ENCODE results near the gene HDAC4. TPM values are rescaled to one million over a fixed set of nuclear protein-coding genes. Genes with fewer than 3 reads are reported as not detected.

Gene HDAC4
- total RNA-seq, 1 donor from 2014 or later, result 12.9 TPM

- no peak for DNase-seq (ENCODE audit: low read depth in 2 of 2)
Measured at GRCh38 chr2:239192456-239192855, 208.4 kb downstream of the HDAC4 start.

- no peak for DNase-seq (ENCODE audit: low read depth in 2 of 2)
Measured at GRCh38 chr2:239190921-239191885, 209.6 kb downstream of the HDAC4 start.

- no peak for DNase-seq (ENCODE audit: low read depth in 2 of 2)
Measured at GRCh38 chr2:239190361-239190760, 210.5 kb downstream of the HDAC4 start.

GRCh38 chr2:239189711-239190131, 211.1 kb downstream of the HDAC4 start:
- DNase-seq (ENCODE audit: low read depth in 2 of 2), result no peak

GRCh38 chr2:239188536-239188935, 212.3 kb downstream of the HDAC4 start:
- no peak for DNase-seq (ENCODE audit: low read depth in 2 of 2)

- no peak for DNase-seq (ENCODE audit: low read depth in 2 of 2)
Measured at GRCh38 chr2:239187464-239188253, 213.2 kb downstream of the HDAC4 start.

DNA sequence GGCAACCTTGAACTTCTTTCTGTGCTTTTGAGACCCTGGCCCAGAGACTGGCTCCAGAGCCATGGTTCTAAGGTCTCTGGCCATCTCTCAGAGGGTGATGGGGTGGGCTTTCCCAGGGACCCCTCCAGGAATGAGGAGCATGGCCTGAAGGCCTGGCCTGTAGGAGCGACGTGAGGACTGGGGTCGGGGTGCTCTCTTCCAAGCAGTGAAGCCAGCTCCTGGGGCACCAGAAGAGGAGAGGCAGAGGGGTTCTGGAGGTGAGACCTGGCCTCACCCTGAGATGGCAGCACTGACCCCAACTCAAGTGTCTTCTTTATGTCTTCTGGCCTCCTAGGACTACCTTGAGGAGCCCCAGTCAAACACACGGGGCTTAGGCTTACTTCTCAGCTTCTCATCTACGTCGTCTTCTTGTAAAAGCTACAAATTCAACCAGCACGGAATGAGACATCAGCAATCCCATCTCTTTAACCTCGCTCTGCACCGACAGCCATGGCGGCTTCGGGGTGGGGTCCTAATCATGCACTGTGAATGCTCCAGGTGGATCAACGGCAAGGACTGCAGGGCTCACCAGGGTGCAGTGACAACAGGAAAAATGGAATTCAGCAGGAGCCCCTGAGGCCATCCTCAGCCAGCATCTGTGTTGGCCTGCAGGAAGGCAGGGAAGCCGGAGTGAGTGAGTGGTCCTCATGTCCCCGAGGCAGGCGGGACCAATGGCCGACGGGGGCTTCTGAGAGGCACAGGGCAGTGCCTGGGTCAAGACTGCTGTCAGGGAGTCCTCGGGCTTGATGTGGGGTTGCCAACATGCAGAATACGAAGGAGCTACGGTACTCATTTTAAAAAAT, 214.1 kb downstream of the HDAC4 start:
- no peak for DNase-seq (ENCODE audit: low read depth in 2 of 2)

DNA sequence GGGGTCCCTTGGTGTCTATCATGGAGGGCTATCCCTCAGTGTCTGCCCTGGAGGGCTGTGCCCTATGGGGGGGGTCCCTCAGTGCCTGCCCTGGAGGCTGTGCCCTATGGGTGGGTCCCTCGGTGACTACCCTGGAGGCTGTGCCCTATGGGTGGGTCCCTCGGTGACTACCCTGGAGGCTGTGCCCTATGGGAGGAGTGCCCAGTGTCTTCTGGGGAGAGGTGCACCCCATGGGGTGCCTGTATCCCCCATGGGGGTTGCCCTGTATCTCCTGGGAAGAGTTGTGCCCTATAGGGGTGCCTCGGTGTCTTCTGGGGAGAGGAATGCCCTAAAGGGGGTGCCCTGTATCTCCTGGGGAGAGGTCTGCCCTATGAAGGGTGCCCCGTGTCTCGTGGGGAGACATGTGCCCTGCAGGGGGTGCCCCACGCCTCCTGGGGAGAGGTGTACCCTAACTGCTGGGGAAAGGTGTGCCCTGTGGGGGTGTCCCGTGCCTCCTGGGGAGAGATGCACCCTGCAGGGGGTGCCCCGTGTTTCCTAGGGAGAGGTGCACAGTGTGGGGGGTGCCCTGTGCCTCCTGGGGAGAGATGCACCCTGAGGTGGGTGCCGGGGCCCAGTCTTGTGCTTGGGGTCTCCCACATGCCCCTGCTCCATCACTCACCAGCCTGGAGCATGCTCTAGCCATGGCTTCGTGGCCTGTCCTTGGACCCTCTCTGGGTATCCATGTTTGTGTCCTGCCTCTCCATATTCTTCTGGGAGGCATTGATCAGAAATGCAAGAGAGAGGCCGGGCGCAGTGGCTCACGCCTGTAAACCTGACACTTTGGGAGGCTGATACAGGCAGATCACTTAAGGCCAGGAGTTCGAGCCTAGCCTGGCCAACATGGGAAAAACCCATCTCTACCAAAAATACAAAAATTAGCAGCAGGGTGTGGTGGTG, 215.6 kb downstream of the HDAC4 start:
- no peak for DNase-seq (ENCODE audit: low read depth in 2 of 2)

GRCh38 chr2:239184179-239184578, 216.6 kb downstream of the HDAC4 start:
- no peak for DNase-seq (ENCODE audit: low read depth in 2 of 2)

DNA sequence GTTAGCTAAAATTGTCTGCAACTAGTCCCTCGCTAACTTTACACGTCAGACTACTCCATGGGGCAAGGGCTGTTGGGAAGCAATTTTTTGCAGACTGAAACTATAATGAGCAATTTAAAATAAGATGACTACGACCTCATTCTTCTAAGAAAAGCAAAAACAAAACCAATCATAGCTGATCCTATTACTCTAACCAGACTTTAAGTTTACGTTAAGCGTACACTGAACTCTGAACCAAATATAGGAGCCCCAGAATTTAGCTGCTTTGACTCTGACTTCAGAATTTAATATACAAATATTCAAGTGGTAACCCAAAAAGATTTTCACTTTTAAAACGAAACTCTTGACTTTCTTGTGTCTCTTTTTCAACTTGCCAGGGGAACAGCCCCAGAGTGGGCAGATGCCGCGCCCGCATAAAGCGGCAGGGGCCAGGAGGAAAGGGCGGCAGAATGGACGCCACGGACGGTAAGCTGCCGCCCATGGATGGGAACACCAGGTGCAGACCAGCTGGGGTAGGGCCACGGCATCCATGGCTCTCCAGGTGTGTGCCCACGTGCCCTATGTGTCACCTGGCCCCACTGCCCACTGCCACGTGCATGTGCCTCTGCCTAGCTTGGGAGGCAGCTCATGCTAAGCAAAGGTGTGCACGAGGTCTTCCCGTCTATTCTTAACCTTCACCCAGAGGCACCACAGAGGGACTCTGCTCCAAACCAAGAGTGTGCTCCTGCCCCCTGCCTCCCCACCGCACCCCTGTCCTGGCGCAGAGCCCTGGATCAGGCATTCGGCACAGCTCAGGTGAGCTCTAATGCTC, 217.6 kb downstream of the HDAC4 start:
- no peak for DNase-seq (ENCODE audit: low read depth in 2 of 2)

DNA sequence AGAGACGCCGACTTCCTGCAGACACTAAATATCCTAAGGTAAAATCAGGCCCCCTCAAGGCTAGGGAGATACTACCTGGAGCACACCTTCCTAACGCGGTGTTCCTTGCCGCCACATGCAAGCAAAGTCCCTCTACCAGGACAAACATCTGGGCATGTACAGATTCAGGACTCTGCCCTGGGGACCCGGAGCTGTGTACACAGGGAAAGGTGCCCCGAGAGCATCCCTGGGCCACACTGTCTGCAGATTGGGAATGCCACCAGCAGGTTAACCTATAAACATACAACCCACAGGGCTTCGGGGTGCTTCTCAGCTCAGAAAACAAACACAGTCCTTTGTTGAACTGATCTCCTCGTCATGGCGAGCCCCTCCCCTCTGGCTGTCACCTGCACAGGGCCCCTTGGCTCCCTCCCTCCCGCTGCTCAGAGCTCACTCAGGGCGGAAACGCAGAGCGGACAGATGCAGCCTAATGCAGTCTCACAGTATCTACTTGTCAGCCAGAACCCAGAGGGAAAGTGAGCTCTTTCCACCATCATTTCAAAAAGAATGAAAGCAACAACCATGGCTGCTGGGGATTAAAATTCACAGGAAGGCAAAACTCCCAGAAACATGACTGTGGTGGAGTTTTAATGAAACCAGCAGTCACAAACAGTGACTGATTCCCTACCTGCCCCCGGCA, 218.8 kb downstream of the HDAC4 start:
- no peak for DNase-seq (ENCODE audit: low read depth in 2 of 2)

- no peak for DNase-seq (ENCODE audit: low read depth in 2 of 2)
Measured at GRCh38 chr2:239181074-239181902, 219.5 kb downstream of the HDAC4 start.

DNA sequence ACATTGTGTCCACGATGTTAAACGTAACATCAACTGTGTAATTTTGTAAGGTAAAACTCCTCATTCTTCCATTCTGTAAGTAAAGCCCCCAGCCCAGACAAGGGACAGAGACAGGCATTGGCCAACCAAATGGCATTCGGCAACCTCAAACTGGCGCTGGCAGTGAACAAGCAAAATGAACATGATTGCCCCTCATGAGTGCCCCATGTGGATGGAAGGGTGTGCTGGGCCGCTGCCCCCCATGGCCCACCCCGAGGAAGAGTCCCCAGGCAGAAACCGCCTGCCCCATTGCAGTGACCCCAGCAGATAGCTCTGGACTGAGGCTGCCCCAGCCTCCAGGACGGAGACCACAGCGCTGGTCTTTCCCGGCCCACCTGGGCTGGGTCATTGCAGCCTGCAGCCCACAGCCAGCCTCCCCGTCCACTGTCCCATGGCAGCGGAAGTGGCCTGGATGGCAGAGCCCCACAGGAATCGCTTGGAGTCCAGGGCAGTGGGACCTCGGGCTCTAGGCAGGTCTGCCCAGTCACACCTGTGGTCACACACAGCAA, 220.2 kb downstream of the HDAC4 start:
- DNase-seq (ENCODE audit: low read depth in 2 of 2), result no peak

DNA sequence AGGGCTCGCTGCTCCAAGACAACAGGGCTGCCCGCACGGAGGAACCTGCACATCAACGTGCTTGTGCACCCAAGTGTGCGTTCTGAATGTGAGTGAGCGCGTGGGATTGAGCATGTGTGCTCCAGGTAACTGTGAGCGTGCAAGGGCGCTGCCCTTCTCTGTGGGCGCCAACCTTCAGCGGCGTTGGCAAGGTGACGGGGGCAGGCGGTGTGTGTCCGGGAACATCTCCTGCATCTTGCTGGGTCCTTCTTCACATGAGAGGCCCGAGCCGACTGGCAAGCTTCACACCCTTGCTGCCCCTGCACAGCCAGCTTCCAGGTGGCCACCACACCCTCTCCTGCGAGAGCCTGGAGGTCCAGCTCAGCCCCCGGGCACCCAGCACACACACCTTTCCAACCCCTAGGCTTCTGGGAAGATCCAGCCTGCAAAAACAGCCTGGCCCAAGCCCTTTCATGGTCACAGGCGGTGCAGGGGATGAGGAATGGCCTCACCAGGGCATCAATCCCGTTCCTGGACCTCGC, 220.9 kb downstream of the HDAC4 start:
- DNase-seq (ENCODE audit: low read depth in 2 of 2), result no peak

GRCh38 chr2:239178954-239179353, 221.9 kb downstream of the HDAC4 start:
- DNase-seq (ENCODE audit: low read depth in 2 of 2), result no peak

- no peak for DNase-seq (ENCODE audit: low read depth in 2 of 2)
Measured at GRCh38 chr2:239178484-239178883, 222.3 kb downstream of the HDAC4 start.

DNA sequence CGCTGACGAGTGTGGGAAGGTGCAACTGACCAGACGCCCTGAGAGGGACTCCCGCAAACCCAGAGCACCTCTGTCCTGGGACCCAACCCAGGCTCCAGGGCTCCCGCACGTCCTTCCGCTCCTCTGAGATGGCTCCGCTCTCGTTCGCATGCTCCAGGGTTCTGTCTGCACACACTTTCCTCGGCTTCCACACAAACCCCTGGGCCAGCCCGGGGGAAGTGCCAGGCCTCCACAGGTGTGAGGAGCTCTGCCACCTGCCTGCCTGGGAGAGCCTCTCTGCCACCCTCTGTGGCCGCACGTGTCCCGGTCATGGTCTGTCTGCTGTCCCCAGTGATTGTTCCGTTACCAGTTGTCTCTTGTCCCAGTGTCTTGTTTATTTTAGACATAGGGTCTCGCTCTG, 222.9 kb downstream of the HDAC4 start:
- no peak for DNase-seq (ENCODE audit: low read depth in 2 of 2)

DNA sequence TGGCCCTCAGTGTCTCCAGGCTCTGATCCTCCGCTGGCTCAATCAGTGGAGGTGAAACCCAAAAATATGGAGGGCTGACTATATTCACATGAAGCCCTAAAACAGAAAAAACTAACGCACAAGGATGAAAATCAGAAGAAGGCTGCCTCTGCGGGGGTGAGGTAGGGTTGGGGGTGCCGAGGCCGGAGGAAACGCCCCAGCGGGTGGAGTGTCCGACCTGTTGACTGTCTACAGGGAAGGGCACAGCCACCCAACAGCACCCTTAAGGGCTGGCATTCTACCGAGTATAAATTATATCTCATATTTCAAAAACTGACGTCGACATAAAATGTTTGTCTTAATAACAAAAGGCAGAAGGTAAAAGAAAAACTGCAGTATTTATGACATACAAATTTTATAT, 223.5 kb downstream of the HDAC4 start:
- DNase-seq (ENCODE audit: low read depth in 2 of 2), result no peak

All from lung microvascular endothelial cell (primary cell).